Duodenal mucosa (tissue), 2 donors: ENCODE results near the gene NRP1.

ENCODE experiments used
- H3K27ac ChIP-seq: one replicate; pipeline ENCODE4 v1.7.0; 2013; ENCODE audit warnings: low read depth, low read length
- H3K27me3 ChIP-seq, 2 donors: one replicate each; pipeline ENCODE4 v1.7.0; 2013; ENCODE audit warnings: low read length in 2 of 2, control low read depth in 1 of 2; ENCODE audit not compliant: insufficient read depth in 2 of 2, control insufficient read depth in 1 of 2
- H3K36me3 ChIP-seq, 2 donors: one replicate each; pipeline ENCODE4 v1.7.0; 2013; ENCODE audit warnings: low read length in 2 of 2, control low read depth in 1 of 2; ENCODE audit not compliant: insufficient read depth in 2 of 2, control insufficient read depth in 1 of 2
- H3K4me1 ChIP-seq, 2 donors: one replicate each; pipeline ENCODE4 v1.7.0; 2013; ENCODE audit warnings: low read length in 2 of 2, control low read depth in 1 of 2; ENCODE audit not compliant: insufficient read depth in 2 of 2, control insufficient read depth in 1 of 2
- H3K4me3 ChIP-seq, 2 donors: one replicate each; pipeline ENCODE4 v1.7.0; 2013; ENCODE audit warnings: low read length in 2 of 2, low read depth in 1 of 2
- H3K9ac ChIP-seq, 2 donors: one replicate each; pipeline ENCODE4 v1.7.0; 2013; ENCODE audit warnings: low read length in 2 of 2, low read depth in 1 of 2
- H3K9me3 ChIP-seq, 2 donors: one replicate each; pipeline ENCODE4 v1.7.0; 2013; ENCODE audit warnings: low read length in 2 of 2, control low read depth in 1 of 2; ENCODE audit not compliant: control insufficient read depth in 1 of 2

The NRP1 gene

DNA sequence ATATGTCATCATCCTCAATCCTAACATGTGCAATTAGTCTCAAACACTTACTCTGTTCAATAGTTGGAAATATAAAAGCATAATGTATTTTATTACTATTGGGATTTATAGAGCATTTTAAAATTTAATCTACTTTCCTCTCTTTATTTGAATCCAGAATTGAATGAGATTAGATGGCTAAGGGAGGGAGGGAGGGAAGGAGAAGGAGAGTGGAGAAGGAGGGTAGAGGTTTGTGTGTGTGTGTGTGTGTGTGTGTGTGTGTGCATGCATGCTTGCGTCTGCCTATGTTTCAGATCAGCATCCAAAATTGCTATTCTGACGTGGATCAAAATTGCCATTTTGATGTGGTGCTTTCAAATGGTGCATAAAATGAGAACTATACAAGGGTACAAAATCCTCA, 90.8 kb downstream of the NRP1 start:
- no peaks in the 10 kb centered on the region for H3K4me1 ChIP-seq
- H3K9ac ChIP-seq, result no peak overlapping the region
- no peak overlapping the region for H3K4me3 ChIP-seq
- H3K27me3 ChIP-seq, result no peaks in the 10 kb centered on the region
- H3K9me3 ChIP-seq, result no peaks in the 10 kb centered on the region
- peaks cover 3 to 6% of the 10 kb centered on the region in 2 donors for H3K36me3 ChIP-seq
- H3K27ac ChIP-seq, result no peak overlapping the region

DNA sequence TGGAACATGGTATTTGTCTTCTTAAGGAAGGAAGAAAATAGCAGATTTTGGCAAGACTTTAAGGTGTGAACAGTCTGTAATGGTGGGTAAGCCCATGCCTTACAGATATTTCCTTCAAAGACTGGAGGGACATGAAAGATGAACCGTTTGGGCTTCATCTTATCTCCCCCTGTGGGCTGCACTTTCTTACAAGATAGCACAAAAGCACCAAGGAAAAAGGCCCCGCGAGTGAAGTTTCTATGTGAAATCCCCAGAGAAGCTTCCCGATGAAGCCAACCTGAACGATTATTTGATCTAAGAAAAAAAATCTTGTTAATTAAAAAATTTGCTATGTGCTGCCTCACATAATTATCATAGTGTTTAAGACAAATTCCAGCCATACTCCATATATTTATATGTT, 91.5 kb downstream of the NRP1 start:
- Histone ChIP-seq H3K4me3 (no peak overlapping the region), H3K27me3 (no peaks in the 10 kb centered on the region), H3K27ac (no peak overlapping the region), H3K9ac (no peak overlapping the region), H3K4me1 (no peaks in the 10 kb centered on the region), H3K36me3 (peaks cover 3 to 6% of the 10 kb centered on the region in 2 donors), H3K9me3 (no peaks in the 10 kb centered on the region)

DNA sequence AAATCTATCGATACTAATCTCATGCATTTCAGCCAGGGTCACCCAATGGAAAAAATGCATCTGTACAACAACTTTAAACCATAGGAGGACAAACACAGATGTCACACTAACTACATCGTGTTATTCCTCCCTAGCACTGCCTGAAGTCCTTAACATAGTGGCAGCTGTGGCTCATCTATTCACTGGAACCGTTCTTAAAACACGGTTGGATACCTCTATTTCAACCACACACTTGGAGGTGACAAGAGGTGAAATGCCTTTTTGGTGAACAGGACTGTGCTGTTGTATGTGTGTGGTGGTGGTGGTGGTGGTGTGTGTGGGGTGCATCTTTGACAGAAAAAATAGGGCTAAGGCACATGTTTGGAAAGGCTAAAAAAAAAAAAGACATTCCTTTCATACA, 93.1 kb downstream of the NRP1 start:
- Histone ChIP-seq H3K27me3 (no peaks in the 10 kb centered on the region), H3K4me3 (no peak overlapping the region), H3K4me1 (no peaks in the 10 kb centered on the region), H3K9me3 (no peaks in the 10 kb centered on the region), H3K9ac (no peak overlapping the region), H3K36me3 (no peaks in the 10 kb centered on the region), H3K27ac (no peak overlapping the region)

DNA sequence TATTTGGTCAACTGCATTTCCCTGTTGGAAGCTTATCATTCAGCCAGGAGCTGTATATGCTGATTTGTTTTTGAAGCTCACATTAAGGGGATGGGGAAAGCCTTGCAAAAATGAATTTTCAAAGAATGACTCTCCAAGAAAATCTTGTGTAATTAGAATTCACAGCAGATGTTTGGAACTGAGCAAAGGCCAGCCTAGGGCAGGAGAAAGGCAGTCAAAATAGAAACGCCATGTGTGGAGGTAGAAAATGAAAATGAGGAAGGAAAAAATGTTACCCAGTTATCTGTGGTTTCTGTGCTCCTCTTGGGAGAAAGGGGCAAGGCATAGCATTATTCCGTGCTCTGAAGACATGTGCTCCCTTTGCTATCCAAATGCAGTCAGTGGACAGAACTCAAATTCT, 93.5 kb downstream of the NRP1 start:
- H3K36me3 ChIP-seq, result no peaks in the 10 kb centered on the region
- H3K4me1 ChIP-seq, result no peaks in the 10 kb centered on the region
- no peak overlapping the region for H3K9ac ChIP-seq
- H3K27me3 ChIP-seq, result no peaks in the 10 kb centered on the region
- H3K27ac ChIP-seq, result no peak overlapping the region
- H3K9me3 ChIP-seq, result no peaks in the 10 kb centered on the region
- no peak overlapping the region for H3K4me3 ChIP-seq

DNA sequence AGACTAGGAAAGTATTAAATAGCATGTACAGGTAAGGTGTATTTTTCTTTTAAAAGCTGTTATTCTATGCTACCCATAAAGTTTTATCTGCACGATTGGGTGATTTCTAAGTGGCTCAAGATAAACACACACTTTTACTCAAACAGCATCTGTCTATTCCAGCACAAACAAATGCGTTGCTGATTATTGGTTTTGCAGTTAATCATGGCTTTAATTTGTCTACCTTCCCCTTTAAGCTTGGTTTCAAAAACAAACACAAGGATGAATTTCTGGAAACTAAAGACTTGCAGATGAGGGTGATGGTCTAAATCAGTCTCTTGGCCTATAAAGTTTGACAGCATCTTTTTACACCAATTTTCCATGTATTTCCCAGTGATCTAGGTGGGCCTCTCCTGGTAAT, 94.2 kb downstream of the NRP1 start:
- no peaks in the 10 kb centered on the region for H3K36me3 ChIP-seq
- H3K27me3 ChIP-seq, result no peaks in the 10 kb centered on the region
- H3K27ac ChIP-seq, result no peak overlapping the region
- H3K9ac ChIP-seq, result no peak overlapping the region
- H3K4me1 ChIP-seq, result no peaks in the 10 kb centered on the region
- H3K4me3 ChIP-seq, result no peak overlapping the region
- no peaks in the 10 kb centered on the region for H3K9me3 ChIP-seq

DNA sequence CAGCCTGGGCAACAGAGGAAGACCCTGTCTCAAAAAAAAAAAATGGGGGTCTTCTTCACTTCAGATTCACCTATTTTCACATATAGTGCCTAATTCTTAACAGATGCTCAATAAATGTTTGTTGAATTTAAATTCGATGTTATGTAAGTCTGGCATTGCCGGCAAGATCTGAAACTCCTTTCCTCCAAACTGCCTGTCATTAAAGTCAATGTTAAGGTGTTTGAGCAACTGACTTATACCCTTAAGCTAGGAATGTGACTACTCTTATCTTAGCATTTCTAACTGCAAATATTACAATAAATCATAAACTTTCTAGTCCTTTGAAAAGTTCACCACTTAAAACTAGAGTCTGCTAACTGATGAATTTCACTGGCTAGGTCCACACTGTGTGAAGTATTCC, 95.2 kb downstream of the NRP1 start:
- no peak overlapping the region for H3K9ac ChIP-seq
- H3K4me3 ChIP-seq, result no peak overlapping the region
- no peaks in the 10 kb centered on the region for H3K36me3 ChIP-seq
- no peaks in the 10 kb centered on the region for H3K27me3 ChIP-seq
- no peaks in the 10 kb centered on the region for H3K9me3 ChIP-seq
- H3K27ac ChIP-seq, result no peak overlapping the region
- H3K4me1 ChIP-seq, result no peaks in the 10 kb centered on the region

DNA sequence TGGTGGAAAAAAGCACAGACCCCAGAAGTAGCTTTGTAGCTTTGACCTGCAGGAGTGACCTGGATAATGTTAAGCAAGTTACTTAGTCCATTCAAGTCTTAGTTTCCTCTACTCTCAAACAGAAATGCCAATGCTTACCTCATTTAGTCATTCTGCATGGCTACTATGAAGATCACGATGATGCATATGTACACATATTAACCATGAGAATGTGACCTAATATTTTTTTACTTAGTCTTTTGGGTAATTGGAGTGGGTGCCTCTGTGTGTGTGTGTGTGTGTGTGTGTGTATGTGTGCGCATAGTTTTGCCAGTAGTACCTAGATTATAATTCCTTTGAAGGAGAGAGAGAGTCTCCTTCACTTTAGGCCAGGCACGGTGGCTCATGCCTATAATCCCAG, 95.8 kb downstream of the NRP1 start:
- Histone ChIP-seq H3K4me3 (no peak overlapping the region), H3K36me3 (no peaks in the 10 kb centered on the region), H3K4me1 (no peaks in the 10 kb centered on the region), H3K27ac (no peak overlapping the region), H3K27me3 (no peaks in the 10 kb centered on the region), H3K9me3 (no peaks in the 10 kb centered on the region), H3K9ac (no peak overlapping the region)

DNA sequence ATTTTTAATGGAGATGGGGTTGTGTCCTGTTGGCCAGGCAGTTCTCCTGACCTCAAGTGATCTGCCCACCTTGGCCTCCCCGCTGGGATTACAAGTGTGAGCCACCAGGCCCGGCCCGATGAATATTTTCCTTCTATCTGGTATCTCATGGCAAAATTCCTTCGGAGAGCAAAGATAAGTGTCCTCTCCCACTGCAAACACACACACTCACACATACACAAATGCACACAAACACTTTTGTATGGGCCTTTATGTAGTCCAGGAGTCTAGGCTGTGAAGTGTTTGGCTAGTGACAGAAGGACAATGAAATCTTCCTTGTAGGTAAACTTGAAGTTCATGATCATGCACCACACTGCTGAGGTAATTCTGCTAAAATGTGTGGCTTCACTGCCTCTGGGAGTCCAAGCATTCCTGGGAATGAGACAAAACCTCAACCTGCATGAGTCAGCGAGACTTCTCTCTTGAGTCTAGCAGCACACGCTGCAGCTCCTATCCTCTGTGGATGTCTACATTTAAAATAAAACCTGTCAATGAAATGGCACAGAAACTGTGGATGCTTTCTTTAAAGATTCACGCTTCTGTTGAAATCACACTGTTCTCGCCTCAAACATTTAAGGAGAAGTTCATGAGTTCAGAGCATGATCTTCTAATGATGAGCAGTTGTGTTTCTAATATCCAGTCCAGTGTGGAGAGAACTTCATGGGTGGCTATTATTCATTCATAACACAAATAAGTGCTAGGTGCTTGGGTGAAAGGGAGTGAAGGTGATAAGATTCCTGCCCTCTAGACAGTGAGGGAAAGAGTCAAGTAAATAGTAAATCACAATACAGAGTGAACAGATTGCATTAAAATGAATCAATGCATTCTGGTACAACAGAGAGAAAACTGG, 96.5 kb downstream of the NRP1 start:
- H3K4me3 ChIP-seq, result no peak overlapping the region
- no peaks in the 10 kb centered on the region for H3K27me3 ChIP-seq
- H3K9me3 ChIP-seq, result no peaks in the 10 kb centered on the region
- H3K36me3 ChIP-seq, result no peaks in the 10 kb centered on the region
- H3K4me1 ChIP-seq, result no peaks in the 10 kb centered on the region
- no peak overlapping the region for H3K9ac ChIP-seq
- H3K27ac ChIP-seq, result no peak overlapping the region

DNA sequence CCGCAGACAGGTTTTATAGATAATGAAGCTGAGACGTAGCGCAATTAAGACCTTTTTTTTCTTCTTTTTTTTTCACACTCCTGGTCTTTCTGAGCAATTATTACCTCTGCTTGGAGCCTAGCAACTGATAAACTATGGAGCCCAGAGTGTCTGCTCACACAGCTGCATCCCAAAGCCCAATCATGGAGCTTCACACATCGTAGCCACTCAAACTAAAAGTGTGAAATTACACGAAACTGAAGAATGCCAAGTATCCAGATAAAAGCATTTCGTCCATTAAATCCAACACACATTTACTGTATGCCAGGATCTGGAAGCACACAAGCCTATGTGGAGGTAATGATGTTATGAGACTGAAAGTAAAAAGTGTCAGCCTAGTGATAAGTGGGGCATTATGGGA, 97.6 kb downstream of the NRP1 start:
- H3K27ac ChIP-seq, result no peak overlapping the region

DNA sequence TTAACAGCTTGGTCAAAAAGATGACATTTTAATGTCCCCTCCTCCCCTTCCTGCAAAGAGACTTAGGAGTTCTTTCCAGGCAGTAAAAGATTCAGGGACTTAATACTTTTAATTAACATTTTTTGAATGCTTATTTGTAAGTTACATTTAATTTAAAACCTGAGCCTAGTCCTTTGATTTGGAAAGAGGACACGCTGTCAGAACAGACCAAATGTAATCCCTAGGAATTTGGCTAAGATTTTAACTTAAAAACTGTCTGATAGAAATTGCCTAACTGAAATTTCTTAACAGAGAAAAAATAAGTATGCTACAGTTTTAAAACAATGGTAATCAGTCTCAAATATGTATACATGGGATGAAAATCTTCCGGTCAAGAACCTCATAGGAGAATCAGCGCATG, 98.5 kb downstream of the NRP1 start:
- Histone ChIP-seq H3K9me3 (no peaks in the 10 kb centered on the region), H3K36me3 (no peaks in the 10 kb centered on the region), H3K9ac (no peak overlapping the region), H3K27ac (no peak overlapping the region), H3K4me1 (no peaks in the 10 kb centered on the region), H3K27me3 (no peaks in the 10 kb centered on the region), H3K4me3 (no peak overlapping the region)

More for the DNA sequence above, 97.6 kb downstream of the NRP1 start:
- Histone ChIP-seq H3K27me3 (no peaks in the 10 kb centered on the region), H3K4me3 (no peak overlapping the region), H3K4me1 (no peaks in the 10 kb centered on the region), H3K9ac (no peak overlapping the region), H3K36me3 (no peaks in the 10 kb centered on the region), H3K9me3 (no peaks in the 10 kb centered on the region)
